Panc1 (cell line): Measurements from ENCODE around the gene ANKRD65. TPM values are rescaled to one million over a fixed set of nuclear protein-coding genes. Genes with fewer than 3 reads are reported as not detected.

Experiments
- ATAC-seq: fragments of 200-7000 bp; cut with Tn5 transposase; 2 replicates; pipeline ENCODE4 v1.9.1; 2020; ENCODE audit warnings: mild to moderate bottlenecking, moderate library complexity
- BruUV-seq: library from RNA; stranded (reverse); fragments of 400-500 nt; replicated peaks from 2 replicates; lab custom pipeline; 2021; lab: Mats Ljungman, UMichigan
- CTCF ChIA-PET: fragments of 300-600 bp; sonication (Branson Sonifier 250); formaldehyde crosslinking; loops from one replicate; lab custom pipeline; 2022; ENCODE audit warnings: antibody characterized with exemption; lab: Charles Lee
- POLR2A ChIA-PET: fragments of 300-600 bp; sonication (Branson Sonifier 250); formaldehyde crosslinking; loops from one replicate; lab custom pipeline; 2022; ENCODE audit warnings: antibody characterized with exemption; lab: Charles Lee
- DNase-seq: peaks from one replicate; pipeline ENCODE4 v3.0.0-alpha.2; 2010; ENCODE audit warnings: low read depth, low spot score
- H3K27ac ChIP-seq: 2 replicates; pipeline ENCODE4 v1.5.1; 2011; ENCODE audit warnings: mild to moderate bottlenecking, low read length, inconsistent platforms
- H3K27me3 ChIP-seq: fragments of 200-500 bp; sonication (Bioruptor generic); 2 replicates; pipeline ENCODE4 v1.6.0; 2014; ENCODE audit warnings: low read length, inconsistent platforms; ENCODE audit not compliant: control insufficient read depth, insufficient read depth
- H3K36me3 ChIP-seq: fragments of 200-500 bp; sonication (Bioruptor generic); 2 replicates; pipeline ENCODE4 v1.5.1; 2014; ENCODE audit warnings: inconsistent platforms, mild to moderate bottlenecking, low read length, moderate library complexity; ENCODE audit not compliant: control insufficient read depth, insufficient read depth
- H3K4me1 ChIP-seq: 2 replicates; pipeline ENCODE4 v1.5.1; 2011; ENCODE audit warnings: inconsistent platforms, mild to moderate bottlenecking, low read length, moderate library complexity; ENCODE audit not compliant: control insufficient read depth, insufficient read depth
- H3K4me3 ChIP-seq, 2 experiments: 2 replicates each; pipeline ENCODE4 v1.5.1; 2011 to 2012; ENCODE audit warnings: low read depth in 2 of 2, low read length in 2 of 2, mild to moderate bottlenecking in 2 of 2, inconsistent platforms in 1 of 2, moderate library complexity in 1 of 2
- H3K9me3 ChIP-seq: fragments of 200-500 bp; sonication (Bioruptor generic); 2 replicates; pipeline ENCODE4 v1.5.1; 2014; ENCODE audit warnings: low read depth, mild to moderate bottlenecking, inconsistent platforms, low read length, moderate library complexity; ENCODE audit not compliant: control insufficient read depth, insufficient read depth
- CTCF ChIP-seq: fragments of 450-650 bp; IDR thresholded peaks from 2 replicates; pipeline ENCODE4 v1.5.1; 2017; ENCODE audit warnings: mild to moderate bottlenecking
- POLR2AphosphoS5 ChIP-seq: IDR thresholded peaks from 2 replicates; pipeline ENCODE4 v1.6.1; 2012; ENCODE audit warnings: mild to moderate bottlenecking, low read depth, low read length, moderate library complexity
- REST ChIP-seq, 2 experiments: IDR thresholded peaks; 2 replicates each; pipeline ENCODE4 v1.6.1; 2011 to 2012; ENCODE audit warnings: low read depth in 2 of 2, control low read depth in 1 of 2, low read length in 1 of 2, mild to moderate bottlenecking in 1 of 2, moderate library complexity in 1 of 2; ENCODE audit not compliant: insufficient read depth in 1 of 2
- SIN3A ChIP-seq: IDR thresholded peaks from 2 replicates; pipeline ENCODE4 v1.6.1; 2012; ENCODE audit warnings: low read depth, mild to moderate bottlenecking, low read length, moderate library complexity, borderline replicate concordance; ENCODE audit not compliant: insufficient read depth
- TCF7L2 ChIP-seq: IDR thresholded peaks from 2 replicates; pipeline ENCODE4 v1.6.1; 2011; ENCODE audit warnings: mild to moderate bottlenecking, low read depth, low read length, inconsistent platforms
- in situ Hi-C: cut with HindIII; loops from 2 replicates; pipeline ENCODE4 v1.10.0; 2016; ENCODE audit warnings: low sequenced_read_pairs, low pct_unique_long_range_greater_than_20kb
- intact Hi-C: fragments of 100-400 bp; cut with micrococcal nuclease; formaldehyde crosslinking; loops from one replicate; pipeline ENCODE4 v1.10.0; 2022; ENCODE audit not compliant: unreplicated experiment
- total RNA-seq: library from RNA; stranded (reverse); gene quantifications from one replicate; pipeline ENCODE4 v1.2.1, GENCODE V29; 2021; ENCODE audit not compliant: unreplicated experiment

The ANKRD65 gene
- total RNA-seq, 1 experiment from 2014 or later, result 1.9 TPM

GRCh38 chr1:1374589-1374928 is 46.5 kb downstream of the ANKRD65 start:
- ATAC-seq, result no peak
- Histone ChIP-seq H3K9me3 (no peaks in the 10 kb centered on the region), H3K36me3 (peaks cover 16% of the 10 kb centered on the region; the same call in 1 of the 2 replicates), H3K27ac (peak overlapping the region; percentile 90), H3K27me3 (no peaks in the 10 kb centered on the region), H3K4me1 (peaks cover 32% of the 10 kb centered on the region), H3K4me3 (peak overlapping the region; percentile 72 to 97)
- DNase-seq, result no peak
- BruUV-seq, result no TSS peak
- ChIA-PET CTCF (no interaction called here), POLR2A (no interaction called here)
- TF ChIP-seq POLR2AphosphoS5 (no peak), REST (IDR thresholded peaks at IDR 0.05; ENCODE audit: insufficient read depth in 1 of 2, low read depth in 2 of 2, low read length in 1 of 2) (no peak), SIN3A (no peak), CTCF (no peak), TCF7L2 (no peak)
- intact Hi-C loops, result no loop called here
- in situ Hi-C loops, result no loop called here

GRCh38 chr1:1373815-1374588 is 47.1 kb downstream of the ANKRD65 start:
- Histone ChIP-seq H3K9me3 (no peaks in the 10 kb centered on the region), H3K4me3 (peak overlapping the region; percentile 72 to 97), H3K4me1 (peaks cover 32% of the 10 kb centered on the region), H3K27me3 (no peaks in the 10 kb centered on the region), H3K27ac (peak overlapping the region; percentile 90), H3K36me3 (peaks cover 16% of the 10 kb centered on the region; the same call in 1 of the 2 replicates)
- CTCF ChIA-PET, result no interaction called here
- BruUV-seq, result TSS peak; percentile 96
- POLR2A ChIA-PET, result interaction anchor here (0.5 kb wide), 1 partner anchor 14 kb away, joined by 8 read pairs; no protein-coding TSS in a partner anchor
- intact Hi-C loops (no loop called here), in situ Hi-C loops (no loop called here)
- no peak for TF ChIP-seq POLR2AphosphoS5
- no peak for TF ChIP-seq CTCF
- TF ChIP-seq TCF7L2, result no peak
- TF ChIP-seq REST (IDR thresholded peaks at IDR 0.05; ENCODE audit: insufficient read depth in 1 of 2, low read depth in 2 of 2, low read length in 1 of 2), result no peak
- TF ChIP-seq SIN3A, result no peak
- DNase-seq (no peak), ATAC-seq (no peak)
